ENCODE results near the gene MTR.

The MTR gene

DNA sequence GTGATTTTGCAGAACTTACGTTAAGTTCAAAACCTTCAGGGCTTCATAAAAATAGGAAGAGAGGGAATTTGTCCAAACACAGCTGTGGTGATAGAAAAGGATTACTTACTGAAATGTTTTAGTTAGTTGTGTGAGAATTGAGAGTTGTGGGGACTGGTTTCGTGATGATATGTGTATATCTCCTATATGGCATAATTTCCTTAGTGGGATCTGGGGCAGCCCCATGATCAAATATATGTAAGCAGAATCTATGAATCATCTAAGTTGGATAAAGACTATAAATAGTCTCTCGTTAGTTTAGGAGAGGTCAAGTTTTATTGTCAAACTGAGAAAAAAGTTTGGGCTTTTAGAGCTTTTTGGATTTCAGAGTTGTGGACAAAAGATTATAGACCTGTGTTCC is 14.9 kb downstream of the MTR start:
- peak overlapping the region in 1 of 2 experiments; percentile 67 for H3K27ac ChIP-seq (ENCODE audit: insufficient read depth in 1 of 2, low read depth in 1 of 2, low read length in 2 of 2, poor library complexity in 1 of 2, severe bottlenecking in 2 of 2)
- H3K4me1 ChIP-seq (ENCODE audit: control extremely low read depth in 1 of 4, control insufficient read depth in 4 of 4, insufficient read depth in 4 of 4, low read length in 3 of 4), result peaks cover 0 to 25% (median 4%) of the 10 kb centered on the region in 4 experiments
- peaks cover 15 to 84% (median 47%) of the 10 kb centered on the region in 4 experiments for H3K36me3 ChIP-seq (ENCODE audit: control insufficient read depth in 4 of 4, insufficient read depth in 4 of 4, low read length in 3 of 4)
- no peak for DNase-seq
- CTCF ChIA-PET, result interaction anchor here (1.6 to 2.6 kb wide), 4 partner anchors 9 to 50 kb away, joined by 3 to 10 read pairs (median 4); no protein-coding TSS in a partner anchor
- no peaks in the 10 kb centered on the region for H3K9me3 ChIP-seq (ENCODE audit: control extremely low read depth in 1 of 5, control insufficient read depth in 4 of 5, insufficient read depth in 2 of 5, low read depth in 1 of 5, low read length in 4 of 5)
- 68% methylated on average over 2 of the region's 3 CpGs for WGBS (ENCODE audit: insufficient coverage)
- no peak overlapping the region for H3K4me3 ChIP-seq (ENCODE audit: control insufficient read depth in 1 of 7, extremely low read depth in 1 of 7, insufficient read depth in 4 of 7, low read depth in 2 of 7, low read length in 6 of 7)
- POLR2A ChIA-PET, result no interaction called here
- H3K27me3 ChIP-seq (replicated peaks in 2 of 5; ENCODE audit: control insufficient read depth in 4 of 5, insufficient read depth in 5 of 5, low read length in 4 of 5), result no peaks in the 10 kb centered on the region

DNA sequence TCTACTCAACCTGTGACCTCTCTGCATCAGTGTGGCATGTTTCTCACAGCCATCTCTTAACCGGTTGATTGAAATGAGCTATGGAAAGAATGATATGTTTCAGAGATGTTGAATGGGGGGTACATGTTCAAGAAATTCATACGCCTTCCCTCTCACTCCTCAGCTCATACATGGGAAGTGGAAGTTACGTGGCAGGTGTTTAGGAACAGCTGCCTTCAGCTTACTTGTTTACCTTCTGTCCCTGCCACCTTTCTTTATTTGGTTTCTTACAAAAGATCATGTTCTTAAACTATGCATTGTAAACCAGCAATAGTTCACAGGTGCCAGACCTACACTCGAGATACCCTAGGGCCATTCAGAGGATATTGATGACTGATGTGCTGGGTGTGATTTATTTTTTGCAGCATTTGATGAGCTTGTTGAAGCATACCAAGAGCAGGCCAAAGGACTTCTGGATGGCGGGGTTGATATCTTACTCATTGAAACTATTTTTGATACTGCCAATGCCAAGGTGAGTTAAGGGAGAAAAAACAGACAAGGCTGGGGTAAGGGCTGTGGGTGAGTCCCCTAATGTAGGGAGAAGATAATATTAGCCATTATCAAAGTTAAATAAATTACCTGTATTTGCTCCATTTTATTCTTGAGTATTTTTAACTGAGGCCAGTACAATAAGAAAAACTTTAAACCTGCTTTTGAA is 17.4 kb downstream of the MTR start:
- Histone ChIP-seq H3K36me3 (ENCODE audit: control insufficient read depth in 4 of 4, insufficient read depth in 4 of 4, low read length in 3 of 4) (peaks cover 17 to 97% (median 50%) of the 10 kb centered on the region in 4 experiments), H3K9me3 (ENCODE audit: control extremely low read depth in 1 of 5, control insufficient read depth in 4 of 5, insufficient read depth in 2 of 5, low read depth in 1 of 5, low read length in 4 of 5) (no peaks in the 10 kb centered on the region), H3K27ac (ENCODE audit: insufficient read depth in 1 of 2, low read depth in 1 of 2, low read length in 2 of 2, poor library complexity in 1 of 2, severe bottlenecking in 2 of 2) (no peak overlapping the region), H3K27me3 (replicated peaks in 2 of 5; ENCODE audit: control insufficient read depth in 4 of 5, insufficient read depth in 5 of 5, low read length in 4 of 5) (no peaks in the 10 kb centered on the region), H3K4me1 (ENCODE audit: control extremely low read depth in 1 of 4, control insufficient read depth in 4 of 4, insufficient read depth in 4 of 4, low read length in 3 of 4) (peaks cover 0 to 25% (median 4%) of the 10 kb centered on the region in 4 experiments), H3K4me3 (ENCODE audit: control insufficient read depth in 1 of 7, extremely low read depth in 1 of 7, insufficient read depth in 4 of 7, low read depth in 2 of 7, low read length in 6 of 7) (no peak overlapping the region)
- ChIA-PET POLR2A (no interaction called here), CTCF (interaction anchor here (1.5 to 1.7 kb wide), 2 partner anchors 11 to 52 kb away, joined by 5 read pairs; no protein-coding TSS in a partner anchor)
- no peak for DNase-seq
- WGBS (ENCODE audit: insufficient coverage), result 93% methylated on average over 3 of the region's 5 CpGs

DNA sequence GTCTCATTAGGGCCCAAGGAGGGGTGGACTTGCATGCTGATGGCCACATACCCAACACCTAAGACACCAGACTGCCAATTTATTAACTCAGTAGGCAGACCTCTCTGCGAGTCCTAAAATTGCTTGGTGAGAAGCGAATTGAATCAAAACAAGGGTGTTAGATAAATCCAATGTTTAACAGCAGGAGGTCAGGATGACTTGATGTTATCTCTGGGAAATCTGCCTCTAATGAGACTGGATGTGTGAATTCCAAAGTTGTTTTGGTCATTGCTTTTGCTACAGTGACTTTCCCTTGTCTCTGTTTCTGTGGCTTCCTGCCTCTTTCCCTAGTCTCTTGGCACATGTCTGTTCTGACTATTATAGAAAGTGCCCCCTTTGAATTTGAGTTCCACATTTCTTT is 20.8 kb downstream of the MTR start:
- no peak overlapping the region for H3K4me3 ChIP-seq (ENCODE audit: control insufficient read depth in 1 of 7, extremely low read depth in 1 of 7, insufficient read depth in 4 of 7, low read depth in 2 of 7, low read length in 6 of 7)
- ChIA-PET POLR2A (no interaction called here), CTCF (no interaction called here)
- H3K27me3 ChIP-seq (replicated peaks in 2 of 5; ENCODE audit: control insufficient read depth in 4 of 5, insufficient read depth in 5 of 5, low read length in 4 of 5), result no peaks in the 10 kb centered on the region
- no peaks in the 10 kb centered on the region for H3K9me3 ChIP-seq (ENCODE audit: control extremely low read depth in 1 of 5, control insufficient read depth in 4 of 5, insufficient read depth in 2 of 5, low read depth in 1 of 5, low read length in 4 of 5)
- H3K36me3 ChIP-seq (ENCODE audit: control insufficient read depth in 4 of 4, insufficient read depth in 4 of 4, low read length in 3 of 4), result peaks cover 13 to 90% (median 67%) of the 10 kb centered on the region in 4 experiments
- DNase-seq, result no peak
- no peaks in the 10 kb centered on the region for H3K4me1 ChIP-seq (ENCODE audit: control extremely low read depth in 1 of 4, control insufficient read depth in 4 of 4, insufficient read depth in 4 of 4, low read length in 3 of 4)
- no peak overlapping the region for H3K27ac ChIP-seq (ENCODE audit: insufficient read depth in 1 of 2, low read depth in 1 of 2, low read length in 2 of 2, poor library complexity in 1 of 2, severe bottlenecking in 2 of 2)
- 100% methylated on average over 2 of the region's 2 CpGs for WGBS (ENCODE audit: insufficient coverage)

DNA sequence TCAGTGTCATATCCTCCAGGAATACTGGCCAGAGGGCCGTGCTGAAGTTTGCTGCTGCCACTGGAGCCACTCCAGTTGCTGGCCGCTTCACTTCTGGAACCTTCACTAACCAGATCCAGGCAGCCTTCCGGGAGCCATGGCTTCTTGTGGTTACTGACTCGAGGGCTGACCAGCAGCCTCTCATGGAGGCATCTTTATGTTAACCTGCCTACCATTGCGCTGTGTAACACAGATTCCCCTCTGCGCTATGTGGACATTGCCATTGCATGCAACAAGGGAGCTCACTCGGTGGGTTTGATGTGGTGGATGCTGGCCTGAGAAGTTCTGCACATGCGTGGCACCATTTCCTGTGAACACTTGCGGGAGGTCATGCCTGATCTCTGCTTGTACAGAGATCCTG is 24.8 kb downstream of the MTR start:
- Histone ChIP-seq H3K27me3 (replicated peaks in 2 of 5; ENCODE audit: control insufficient read depth in 4 of 5, insufficient read depth in 5 of 5, low read length in 4 of 5) (no peaks in the 10 kb centered on the region), H3K4me3 (ENCODE audit: control insufficient read depth in 1 of 7, extremely low read depth in 1 of 7, insufficient read depth in 4 of 7, low read depth in 2 of 7, low read length in 6 of 7) (no peak overlapping the region), H3K9me3 (ENCODE audit: control extremely low read depth in 1 of 5, control insufficient read depth in 4 of 5, insufficient read depth in 2 of 5, low read depth in 1 of 5, low read length in 4 of 5) (no peaks in the 10 kb centered on the region), H3K27ac (ENCODE audit: insufficient read depth in 1 of 2, low read depth in 1 of 2, low read length in 2 of 2, poor library complexity in 1 of 2, severe bottlenecking in 2 of 2) (no peak overlapping the region), H3K36me3 (ENCODE audit: control insufficient read depth in 4 of 4, insufficient read depth in 4 of 4, low read length in 3 of 4) (peaks cover 20 to 72% (median 56%) of the 10 kb centered on the region in 4 experiments), H3K4me1 (ENCODE audit: control extremely low read depth in 1 of 4, control insufficient read depth in 4 of 4, insufficient read depth in 4 of 4, low read length in 3 of 4) (no peaks in the 10 kb centered on the region)
- ChIA-PET CTCF (interaction anchor here (1.5 kb wide), 1 partner anchor 60 kb away, joined by 3 read pairs; no protein-coding TSS in a partner anchor), POLR2A (no interaction called here)
- 98% methylated on average over 9 of the region's 9 CpGs for WGBS (ENCODE audit: insufficient coverage)
- no peak for DNase-seq

DNA sequence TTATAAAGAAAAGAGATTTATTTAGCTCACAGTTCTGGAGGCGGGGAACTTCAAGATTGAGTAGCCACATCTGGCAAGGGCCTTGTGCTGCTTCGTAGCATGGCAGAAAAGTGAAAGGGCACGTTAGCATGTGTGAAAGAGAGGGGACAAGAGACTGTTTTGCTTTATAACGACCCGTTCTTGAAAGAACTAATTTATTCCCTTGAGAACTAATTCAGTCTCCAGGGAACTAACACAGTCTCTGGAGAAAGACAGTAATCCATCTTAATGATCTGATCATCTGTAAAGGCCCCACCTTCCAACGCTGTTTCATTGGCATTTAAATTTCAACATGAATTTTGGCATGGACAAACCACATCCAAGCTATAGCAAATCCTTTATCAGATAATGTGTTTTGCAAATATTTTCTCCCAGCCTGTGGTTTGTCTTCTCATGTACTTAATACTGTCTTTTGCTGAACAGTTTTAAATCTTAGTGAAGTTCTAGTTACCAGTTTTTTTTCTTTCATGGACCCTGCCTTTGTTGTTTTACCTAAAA is 26.1 kb downstream of the MTR start:
- WGBS (ENCODE audit: insufficient coverage), result 71% methylated on average over 4 of the region's 6 CpGs
- peaks cover 22 to 71% (median 53%) of the 10 kb centered on the region in 4 experiments for H3K36me3 ChIP-seq (ENCODE audit: control insufficient read depth in 4 of 4, insufficient read depth in 4 of 4, low read length in 3 of 4)

DNA sequence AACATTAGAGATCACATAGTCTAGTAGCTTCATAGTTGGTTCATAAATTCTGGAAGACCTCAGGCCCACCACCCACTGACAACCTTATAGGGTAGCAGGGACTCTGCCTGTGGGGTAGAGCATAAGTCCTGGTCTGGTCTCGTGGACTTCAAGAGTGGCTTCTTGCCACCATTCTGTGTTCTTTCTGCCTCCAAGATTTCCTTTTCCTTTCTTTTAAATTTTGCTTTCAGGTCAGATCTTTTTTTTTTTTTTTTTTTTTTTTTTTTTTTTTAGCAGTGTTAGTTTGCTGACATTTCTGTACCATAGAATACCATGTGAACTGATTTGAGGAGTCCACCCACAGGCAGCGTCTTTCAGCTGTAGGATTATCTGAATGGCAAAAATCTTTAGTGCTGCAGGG is 28.5 kb downstream of the MTR start:
- H3K36me3 ChIP-seq (ENCODE audit: control insufficient read depth in 4 of 4, insufficient read depth in 4 of 4, low read length in 3 of 4), result peaks cover 25 to 67% (median 40%) of the 10 kb centered on the region in 4 experiments

More for the DNA sequence above, 26.1 kb downstream of the MTR start:
- Histone ChIP-seq H3K4me3 (ENCODE audit: control insufficient read depth in 1 of 7, extremely low read depth in 1 of 7, insufficient read depth in 4 of 7, low read depth in 2 of 7, low read length in 6 of 7) (no peak overlapping the region), H3K4me1 (ENCODE audit: control extremely low read depth in 1 of 4, control insufficient read depth in 4 of 4, insufficient read depth in 4 of 4, low read length in 3 of 4) (no peaks in the 10 kb centered on the region), H3K27me3 (replicated peaks in 2 of 5; ENCODE audit: control insufficient read depth in 4 of 5, insufficient read depth in 5 of 5, low read length in 4 of 5) (no peaks in the 10 kb centered on the region), H3K27ac (ENCODE audit: insufficient read depth in 1 of 2, low read depth in 1 of 2, low read length in 2 of 2, poor library complexity in 1 of 2, severe bottlenecking in 2 of 2) (no peak overlapping the region), H3K9me3 (ENCODE audit: control extremely low read depth in 1 of 5, control insufficient read depth in 4 of 5, insufficient read depth in 2 of 5, low read depth in 1 of 5, low read length in 4 of 5) (no peaks in the 10 kb centered on the region)
- DNase-seq, result no peak
- ChIA-PET POLR2A (no interaction called here), CTCF (interaction anchor here (0.7 to 1.5 kb wide), 2 partner anchors 12 to 62 kb away, joined by 3 read pairs; no protein-coding TSS in a partner anchor)

DNA sequence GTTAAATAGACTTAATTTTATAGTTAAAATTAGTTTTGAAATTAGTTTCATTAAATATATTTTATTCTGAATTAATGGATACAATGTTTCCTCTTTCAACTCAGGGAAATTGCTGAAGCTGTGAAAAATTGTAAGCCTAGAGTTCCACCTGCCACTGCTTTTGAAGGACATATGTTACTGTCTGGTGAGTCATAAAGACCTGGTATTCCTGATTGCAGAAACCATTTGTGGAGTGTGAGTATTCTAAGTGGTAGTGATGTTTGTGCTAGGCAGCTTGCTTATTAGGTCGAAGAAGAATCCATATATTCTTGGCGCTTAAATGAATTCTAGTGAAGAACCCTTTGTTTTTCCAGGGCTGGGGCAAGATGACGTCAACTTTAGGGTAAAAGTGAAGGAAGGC is 34.0 kb downstream of the MTR start:
- 100% methylated on average over 3 of the region's 3 CpGs for WGBS (ENCODE audit: insufficient coverage)
- Histone ChIP-seq H3K4me3 (ENCODE audit: control insufficient read depth in 1 of 7, extremely low read depth in 1 of 7, insufficient read depth in 4 of 7, low read depth in 2 of 7, low read length in 6 of 7) (no peak overlapping the region), H3K36me3 (ENCODE audit: control insufficient read depth in 4 of 4, insufficient read depth in 4 of 4, low read length in 3 of 4) (peaks cover 41 to 83% (median 61%) of the 10 kb centered on the region in 4 experiments), H3K27ac (ENCODE audit: insufficient read depth in 1 of 2, low read depth in 1 of 2, low read length in 2 of 2, poor library complexity in 1 of 2, severe bottlenecking in 2 of 2) (no peak overlapping the region), H3K4me1 (ENCODE audit: control extremely low read depth in 1 of 4, control insufficient read depth in 4 of 4, insufficient read depth in 4 of 4, low read length in 3 of 4) (no peaks in the 10 kb centered on the region), H3K27me3 (replicated peaks in 2 of 5; ENCODE audit: control insufficient read depth in 4 of 5, insufficient read depth in 5 of 5, low read length in 4 of 5) (no peaks in the 10 kb centered on the region), H3K9me3 (ENCODE audit: control extremely low read depth in 1 of 5, control insufficient read depth in 4 of 5, insufficient read depth in 2 of 5, low read depth in 1 of 5, low read length in 4 of 5) (no peaks in the 10 kb centered on the region)
- no peak for DNase-seq
- CTCF ChIA-PET, result no interaction called here
- POLR2A ChIA-PET, result no interaction called here

More for the DNA sequence above, 28.5 kb downstream of the MTR start:
- Histone ChIP-seq H3K4me3 (ENCODE audit: control insufficient read depth in 1 of 7, extremely low read depth in 1 of 7, insufficient read depth in 4 of 7, low read depth in 2 of 7, low read length in 6 of 7) (no peak overlapping the region), H3K27ac (ENCODE audit: insufficient read depth in 1 of 2, low read depth in 1 of 2, low read length in 2 of 2, poor library complexity in 1 of 2, severe bottlenecking in 2 of 2) (no peak overlapping the region), H3K9me3 (ENCODE audit: control extremely low read depth in 1 of 5, control insufficient read depth in 4 of 5, insufficient read depth in 2 of 5, low read depth in 1 of 5, low read length in 4 of 5) (no peaks in the 10 kb centered on the region), H3K27me3 (replicated peaks in 2 of 5; ENCODE audit: control insufficient read depth in 4 of 5, insufficient read depth in 5 of 5, low read length in 4 of 5) (no peaks in the 10 kb centered on the region), H3K4me1 (ENCODE audit: control extremely low read depth in 1 of 4, control insufficient read depth in 4 of 4, insufficient read depth in 4 of 4, low read length in 3 of 4) (no peaks in the 10 kb centered on the region)
- ChIA-PET CTCF (interaction anchor here (0.6 kb wide), 1 partner anchor 70 kb away, joined by 3 read pairs; no protein-coding TSS in a partner anchor), POLR2A (no interaction called here)
- no CpG with 5 or more reads among the region's 2 CpGs for WGBS (ENCODE audit: insufficient coverage)
- no peak for DNase-seq
